Large intestine (tissue), 12 donors: Measurements from ENCODE around the gene OR10C1. TPM values are rescaled to one million over a fixed set of nuclear protein-coding genes. Genes with fewer than 3 reads are reported as not detected.
"Not testable (repeated sequence)": the region's sequence is repeated elsewhere in the genome, so short reads cannot be mapped to it uniquely, and the experiment has no call there.

Experiments
- DNase-seq, 2 donors: peaks; one replicate each; pipeline versions ENCODE4 v3.0.0 to v3.0.0-alpha.2; 2013
- H3K27ac ChIP-seq: one replicate; pipeline ENCODE4 v1.5.1; 2013; ENCODE audit warnings: low read length
- H3K27me3 ChIP-seq: 2 replicates; pipeline ENCODE4 v1.6.1; 2013; ENCODE audit warnings: low read length; ENCODE audit not compliant: control insufficient read depth, insufficient read depth
- H3K36me3 ChIP-seq: 2 replicates; pipeline ENCODE4 v1.6.1; 2013; ENCODE audit warnings: low read length; ENCODE audit not compliant: control insufficient read depth, insufficient read depth
- H3K4me1 ChIP-seq: one replicate; pipeline ENCODE4 v1.6.1; 2013; ENCODE audit warnings: low read length; ENCODE audit not compliant: control insufficient read depth, insufficient read depth
- H3K4me3 ChIP-seq: one replicate; pipeline ENCODE4 v1.5.1; 2013; ENCODE audit warnings: low read length
- H3K9me3 ChIP-seq: one replicate; pipeline ENCODE4 v1.6.1; 2013; ENCODE audit warnings: mild to moderate bottlenecking, low read depth, low read length, moderate library complexity; ENCODE audit not compliant: control insufficient read depth
- WGBS: methylation state at CpG from one replicate; pipeline ENCODE4 v1.1.5; 2013; ENCODE audit warnings: low lambda C conversion rate; ENCODE audit not compliant: insufficient coverage; 5-methylcytosine and 5-hydroxymethylcytosine counted together
- long read RNA-seq, 11 donors: transcript quantifications; one replicate each; lab custom pipeline, GENCODE V29; 2026
- polyA plus RNA-seq: library from polyadenylated mRNA; unstranded; fragments of 120-200 nt; gene quantifications from one replicate; pipeline ENCODE4 v1.2.1, GENCODE V29; 2013

OR10C1 gene, protein sequence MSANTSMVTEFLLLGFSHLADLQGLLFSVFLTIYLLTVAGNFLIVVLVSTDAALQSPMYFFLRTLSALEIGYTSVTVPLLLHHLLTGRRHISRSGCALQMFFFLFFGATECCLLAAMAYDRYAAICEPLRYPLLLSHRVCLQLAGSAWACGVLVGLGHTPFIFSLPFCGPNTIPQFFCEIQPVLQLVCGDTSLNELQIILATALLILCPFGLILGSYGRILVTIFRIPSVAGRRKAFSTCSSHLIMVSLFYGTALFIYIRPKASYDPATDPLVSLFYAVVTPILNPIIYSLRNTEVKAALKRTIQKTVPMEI
- not detected for polyA plus RNA-seq
- long read RNA-seq, donor 1 = 0 reads
- long read RNA-seq, donor 2 = 0 reads
- long read RNA-seq, donor 3 = 0 reads
- long read RNA-seq, donor 4 = 0 reads
- long read RNA-seq, donor 5 = 0 reads
- long read RNA-seq, donor 6 = 0 reads
- long read RNA-seq, donor 7 = 0 reads
- long read RNA-seq, donor 8 = 0 reads
- long read RNA-seq, donor 9 = 0 reads
- long read RNA-seq, donor 10 = 0 reads
- long read RNA-seq, donor 11 = 0 reads

GRCh38 chr6:29439006-29439405, at the start of gene OR10C1:
OR10C1 (plus strand) TSS chr6:29439306; CDS start chr6:29440016, 710 bp downstream.
- Histone ChIP-seq H3K27ac (no peak within 1 kb of the TSS), H3K9me3 (peaks cover 2% of the 10 kb centered on the region), H3K4me1 (no peaks in the 10 kb centered on the region), H3K4me3 (no peak within 1 kb of the TSS), H3K27me3 (no peaks in the 10 kb centered on the region), H3K36me3 (no peaks in the 10 kb centered on the region)
- no peak for DNase-seq

DNA sequence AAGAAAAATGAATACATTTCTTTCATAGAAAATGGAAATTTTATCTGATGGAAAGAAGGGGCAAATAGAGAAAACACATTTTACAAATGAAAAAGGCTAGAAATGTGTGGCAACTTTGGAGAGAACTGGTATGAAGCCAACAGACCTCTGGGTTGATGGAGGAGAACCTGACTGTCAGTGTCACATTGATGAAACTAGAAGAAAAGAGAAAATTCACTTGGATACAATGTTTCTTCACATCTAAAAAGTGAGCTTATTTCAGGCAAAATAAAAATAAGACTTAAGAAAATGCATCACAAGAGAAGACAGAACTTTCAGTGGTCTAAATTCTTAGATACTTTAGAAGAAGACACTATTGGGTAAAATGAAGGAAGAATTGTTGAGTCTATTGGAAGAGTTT, 43.8 kb upstream of the OR10C1 start, which contains the start of gene OR12D2:
Gene OR12D2 (plus strand): TSS at position 301 of the 400 bp plus-strand sequence. CDS start 1,069 bp downstream, outside the sequence.
- no peaks in the 10 kb centered on the region for H3K4me1 ChIP-seq
- no peak within 1 kb of the TSS for H3K27ac ChIP-seq
- H3K9me3 ChIP-seq = no peaks in the 10 kb centered on the region
- H3K4me3 ChIP-seq = no peak within 1 kb of the TSS
- no peaks in the 10 kb centered on the region for H3K36me3 ChIP-seq
- H3K27me3 ChIP-seq = no peaks in the 10 kb centered on the region
- no peak for DNase-seq

GRCh38 chr6:29399525-29399924, 39.6 kb upstream of the OR10C1 start:
- Histone ChIP-seq H3K27me3 (no peaks in the 10 kb centered on the region), H3K4me3 (no peak overlapping the region), H3K9me3 (no peaks in the 10 kb centered on the region), H3K4me1 (no peaks in the 10 kb centered on the region), H3K27ac (no peak overlapping the region), H3K36me3 (no peaks in the 10 kb centered on the region)
- 89% methylated on average over 2 of the region's 2 CpGs for WGBS
- DNase-seq = no peak

DNA sequence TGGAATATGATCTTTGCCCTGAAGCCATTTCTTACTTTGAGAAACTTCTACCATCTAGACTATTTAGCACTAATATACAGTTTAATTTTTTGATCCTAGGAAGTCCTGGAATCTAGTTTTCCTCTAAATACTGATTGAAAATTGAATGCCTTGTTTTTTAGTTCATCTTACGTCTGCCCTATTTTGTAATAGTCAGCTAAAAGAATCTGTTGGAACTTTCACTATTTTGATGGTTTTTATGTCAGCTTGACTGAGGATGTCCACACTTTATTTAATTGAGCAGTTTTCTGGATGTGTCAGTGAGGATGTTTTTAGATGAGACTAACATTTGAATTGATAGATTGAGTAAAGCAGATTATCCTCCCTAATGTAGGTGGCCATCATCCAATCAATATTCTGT, 35.3 kb upstream of the OR10C1 start:
- no peak overlapping the region for H3K27ac ChIP-seq
- H3K27me3 ChIP-seq = no peaks in the 10 kb centered on the region
- H3K36me3 ChIP-seq = no peaks in the 10 kb centered on the region
- no CpG with 5 or more reads among the region's 1 CpG for WGBS
- H3K4me1 ChIP-seq = no peaks in the 10 kb centered on the region
- no peak overlapping the region for H3K4me3 ChIP-seq
- no peak for DNase-seq
- no peaks in the 10 kb centered on the region for H3K9me3 ChIP-seq

DNA sequence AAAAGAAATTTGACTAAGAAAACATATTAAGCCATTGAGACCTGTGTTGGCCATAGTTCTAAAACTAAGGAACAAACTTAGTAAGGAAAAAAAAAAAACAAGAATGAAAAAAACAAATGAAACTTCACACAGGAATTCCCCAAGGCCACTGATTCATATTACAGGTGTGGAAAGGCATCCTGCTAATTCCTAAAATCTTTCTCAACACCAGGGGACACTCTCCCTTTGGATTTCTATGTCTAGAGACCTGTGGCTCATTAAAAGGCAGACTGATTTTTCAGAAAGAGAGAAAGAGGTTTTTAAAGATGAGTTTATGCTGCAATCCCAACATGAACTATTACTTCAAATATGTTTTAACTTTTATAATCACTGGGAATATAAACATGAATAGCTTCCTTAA, 24.5 kb upstream of the OR10C1 start, which contains the start of gene OR12D1:
Gene OR12D1 (plus strand): TSS at position 341 of the 400 bp plus-strand sequence.
- H3K27ac ChIP-seq = no peak within 1 kb of the TSS
- no peaks in the 10 kb centered on the region for H3K4me1 ChIP-seq
- DNase-seq = no peak
- H3K36me3 ChIP-seq = no peaks in the 10 kb centered on the region
- H3K9me3 ChIP-seq = no peaks in the 10 kb centered on the region
- no peak within 1 kb of the TSS for H3K4me3 ChIP-seq
- H3K27me3 ChIP-seq = no peaks in the 10 kb centered on the region

- Histone ChIP-seq H3K4me1 (no peaks in the 10 kb centered on the region), H3K4me3 (no peak overlapping the region)
- 100% methylated on average over 1 of the region's 3 CpGs for WGBS
Observed at GRCh38 chr6:29419516-29419915, 19.6 kb upstream of the OR10C1 start.

GRCh38 chr6:29424168-29424567, 14.9 kb upstream of the OR10C1 start:
- DNase-seq = no peak
- Histone ChIP-seq H3K4me1 (no peaks in the 10 kb centered on the region), H3K27me3 (no peaks in the 10 kb centered on the region), H3K36me3 (no peaks in the 10 kb centered on the region), H3K27ac (no peak overlapping the region), H3K4me3 (no peak overlapping the region), H3K9me3 (no peaks in the 10 kb centered on the region)
- WGBS = 100% methylated on average over 1 of the region's 2 CpGs

More at GRCh38 chr6:29419516-29419915, 19.6 kb upstream of the OR10C1 start:
- no peaks in the 10 kb centered on the region for H3K9me3 ChIP-seq
- H3K36me3 ChIP-seq = no peaks in the 10 kb centered on the region
- H3K27ac ChIP-seq = no peak overlapping the region
- H3K27me3 ChIP-seq = no peaks in the 10 kb centered on the region
- no peak for DNase-seq

GRCh38 chr6:29424575-29424974, 14.5 kb upstream of the OR10C1 start:
- Histone ChIP-seq H3K36me3 (no peaks in the 10 kb centered on the region), H3K27me3 (no peaks in the 10 kb centered on the region), H3K9me3 (no peaks in the 10 kb centered on the region), H3K27ac (no peak overlapping the region), H3K4me3 (no peak overlapping the region), H3K4me1 (no peaks in the 10 kb centered on the region)
- WGBS = no CpG with 5 or more reads among the region's 2 CpGs
- DNase-seq = no peak

GRCh38 chr6:29425075-29425474, 14.0 kb upstream of the OR10C1 start:
- DNase-seq = no peak
- no CpG with 5 or more reads among the region's 1 CpG for WGBS
- Histone ChIP-seq H3K27ac (no peak overlapping the region), H3K4me3 (no peak overlapping the region), H3K9me3 (no peaks in the 10 kb centered on the region), H3K36me3 (no peaks in the 10 kb centered on the region), H3K4me1 (no peaks in the 10 kb centered on the region), H3K27me3 (no peaks in the 10 kb centered on the region)

- H3K36me3 ChIP-seq = no peaks in the 10 kb centered on the region
- no peaks in the 10 kb centered on the region for H3K27me3 ChIP-seq
- no peaks in the 10 kb centered on the region for H3K9me3 ChIP-seq
- no peaks in the 10 kb centered on the region for H3K4me1 ChIP-seq
- no peak for DNase-seq
- H3K27ac ChIP-seq = no peak overlapping the region
- WGBS = 80% methylated on average over 1 of the region's 3 CpGs
- H3K4me3 ChIP-seq = no peak overlapping the region
Observed at GRCh38 chr6:29426654-29427053, 12.5 kb upstream of the OR10C1 start.

DNA sequence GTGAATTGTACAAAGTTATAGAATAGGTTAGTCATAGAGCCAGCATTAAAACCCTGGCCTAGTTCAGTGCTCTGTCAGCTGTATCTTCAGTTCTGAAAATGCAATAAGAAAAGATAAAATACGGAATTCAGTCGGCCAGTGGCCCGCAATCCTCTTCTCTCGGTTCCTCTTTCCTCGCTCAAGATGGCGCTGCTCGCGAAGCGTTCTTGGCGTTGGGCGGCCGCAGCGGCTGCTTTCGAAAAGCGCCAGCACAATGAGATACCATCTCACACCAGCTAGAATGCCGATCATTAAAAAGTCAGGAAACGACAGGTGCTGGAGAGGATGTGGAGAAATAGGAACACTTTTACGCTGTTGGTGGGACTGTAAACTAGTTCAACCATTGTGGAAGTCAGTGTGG, 2.4 kb upstream of the OR10C1 start:
- not testable (repeated sequence) for DNase-seq, H3K4me1 ChIP-seq, H3K4me3 ChIP-seq, H3K9me3 ChIP-seq, H3K36me3 ChIP-seq, H3K27me3 ChIP-seq, H3K27ac ChIP-seq
- WGBS = 60% methylated on average over 1 of the region's 18 CpGs
